ENCODE measurements around the gene GM2A.

- TF ChIP-seq POLR2AphosphoS5 (IDR thresholded peaks at IDR 0.05; ENCODE audit: borderline replicate concordance, low read depth, low read length) (no peak), EZH2 (IDR thresholded peaks at IDR 0.05) (no peak), FOXP2 (optimal IDR thresholded peaks at IDR 0.05; ENCODE audit: control extremely low read depth, extremely low read length, insufficient read depth) (no peak)
Observed at GRCh38 chr5:151315998-151316597, 63.1 kb downstream of the GM2A start.
